ENCODE measurements around the gene SIRPG. TPM values are rescaled to one million over a fixed set of nuclear protein-coding genes. Genes with fewer than 3 reads are reported as not detected.
A peak's percentile ranks its signal among the peaks of the same experiment; 100 is the strongest.

Gene SIRPG
- total RNA-seq, 2 experiments from 2014 or later, result 93.8 to 122 TPM

DNA sequence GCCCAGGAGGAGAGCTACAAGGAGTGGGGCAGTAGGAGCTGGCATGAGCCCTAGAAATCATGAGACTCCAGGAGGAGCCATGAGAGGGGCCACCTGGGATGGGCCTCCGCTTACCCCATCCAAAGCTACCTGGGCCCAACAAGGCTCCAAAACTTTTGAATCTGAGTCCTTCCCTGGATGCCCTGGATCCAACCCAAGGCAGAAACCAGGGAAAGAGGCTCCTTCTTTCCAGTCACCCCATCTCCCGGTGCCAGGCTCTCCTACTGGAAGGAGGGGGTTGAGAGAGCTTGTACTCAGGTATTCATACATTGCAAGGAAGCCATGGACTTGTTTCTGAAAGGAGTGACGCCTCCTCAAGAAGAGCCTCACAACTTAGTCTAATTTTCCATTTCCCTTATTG, 7.8 kb upstream of the SIRPG start:
- DNase-seq, result no peak
- no peak for ATAC-seq

DNA sequence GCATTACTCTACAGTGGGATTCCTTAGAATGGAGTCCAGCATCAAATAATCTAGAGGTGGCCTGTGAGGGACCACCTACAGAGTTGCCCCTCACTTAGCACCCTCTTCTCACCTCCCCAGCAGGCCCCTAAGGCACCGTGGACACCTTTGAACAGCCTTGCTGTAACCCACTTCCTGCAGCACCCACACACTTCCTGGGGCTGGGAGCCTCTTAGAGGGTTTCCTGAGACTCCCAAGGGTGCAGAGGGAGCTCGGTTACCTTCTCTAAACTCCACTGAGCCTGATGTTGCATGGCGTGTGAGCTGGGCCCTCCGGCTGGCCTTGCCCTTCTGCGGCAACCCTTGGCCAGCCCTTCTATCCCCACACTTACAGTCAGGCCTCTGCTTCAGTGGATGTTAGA, 7.3 kb upstream of the SIRPG start:
- peak; percentile 62 for ATAC-seq
- CTCF ChIA-PET, result interaction anchor here (0.6 to 3.1 kb wide), 10 partner anchors 10 to 861 kb away, joined by 3 to 10 read pairs (median 4); no protein-coding TSS in a partner anchor
- H3K9me3 Mint-ChIP-seq (ENCODE audit: low read depth), result no peaks in the 10 kb centered on the region
- H3K4me3 Mint-ChIP-seq, result peak overlapping the region; percentile 38
- H3K27ac Mint-ChIP-seq, result peak overlapping the region; percentile 85
- peaks cover 16% of the 10 kb centered on the region for H3K36me3 Mint-ChIP-seq
- H3K4me1 Mint-ChIP-seq, result peaks cover 89% of the 10 kb centered on the region
- DNase-seq, result peak; percentile 82
- no peaks in the 10 kb centered on the region for H3K27me3 Mint-ChIP-seq

More for the DNA sequence above, 7.8 kb upstream of the SIRPG start:
- Mint-ChIP-seq H3K27me3 (no peaks in the 10 kb centered on the region), H3K4me1 (peaks cover 86% of the 10 kb centered on the region), H3K4me3 (peak overlapping the region; percentile 38), H3K9me3 (ENCODE audit: low read depth) (no peaks in the 10 kb centered on the region), H3K27ac (peak overlapping the region; percentile 85), H3K36me3 (peaks cover 16% of the 10 kb centered on the region)
- CTCF ChIA-PET, result interaction anchor here (0.8 to 3.1 kb wide), 9 partner anchors 9 to 112 kb away, joined by 3 to 10 read pairs (median 4); no protein-coding TSS in a partner anchor

DNA sequence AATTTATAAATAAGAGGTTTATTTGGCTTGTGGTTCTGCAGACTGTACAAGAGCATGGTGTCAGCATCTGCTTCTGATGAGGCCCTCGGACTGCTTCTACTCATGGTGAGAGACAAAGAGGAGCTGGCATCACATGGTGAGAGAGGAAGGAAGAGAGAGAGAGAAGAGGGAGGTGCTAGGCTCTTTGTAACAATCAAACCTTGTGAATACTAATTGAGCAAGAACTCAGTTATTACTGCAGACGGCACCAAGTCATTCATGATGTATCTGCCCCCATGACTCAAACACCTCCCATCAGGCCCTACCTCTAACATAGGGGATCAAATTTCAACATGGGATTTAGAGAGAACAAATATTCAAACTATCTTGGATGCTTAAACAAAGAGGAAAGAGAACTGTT, 6.3 kb upstream of the SIRPG start:
- DNase-seq, result no peak
- Mint-ChIP-seq H3K27ac (peak overlapping the region; percentile 85), H3K4me1 (peaks cover 94% of the 10 kb centered on the region), H3K36me3 (peaks cover 15% of the 10 kb centered on the region), H3K4me3 (no peak overlapping the region), H3K27me3 (no peaks in the 10 kb centered on the region), H3K9me3 (ENCODE audit: low read depth) (no peaks in the 10 kb centered on the region)
- peak; percentile 9 for ATAC-seq
- CTCF ChIA-PET, result interaction anchor here (1.3 to 3.1 kb wide), 2 partner anchors 68 to 70 kb away, joined by 3 to 10 read pairs; no protein-coding TSS in a partner anchor

DNA sequence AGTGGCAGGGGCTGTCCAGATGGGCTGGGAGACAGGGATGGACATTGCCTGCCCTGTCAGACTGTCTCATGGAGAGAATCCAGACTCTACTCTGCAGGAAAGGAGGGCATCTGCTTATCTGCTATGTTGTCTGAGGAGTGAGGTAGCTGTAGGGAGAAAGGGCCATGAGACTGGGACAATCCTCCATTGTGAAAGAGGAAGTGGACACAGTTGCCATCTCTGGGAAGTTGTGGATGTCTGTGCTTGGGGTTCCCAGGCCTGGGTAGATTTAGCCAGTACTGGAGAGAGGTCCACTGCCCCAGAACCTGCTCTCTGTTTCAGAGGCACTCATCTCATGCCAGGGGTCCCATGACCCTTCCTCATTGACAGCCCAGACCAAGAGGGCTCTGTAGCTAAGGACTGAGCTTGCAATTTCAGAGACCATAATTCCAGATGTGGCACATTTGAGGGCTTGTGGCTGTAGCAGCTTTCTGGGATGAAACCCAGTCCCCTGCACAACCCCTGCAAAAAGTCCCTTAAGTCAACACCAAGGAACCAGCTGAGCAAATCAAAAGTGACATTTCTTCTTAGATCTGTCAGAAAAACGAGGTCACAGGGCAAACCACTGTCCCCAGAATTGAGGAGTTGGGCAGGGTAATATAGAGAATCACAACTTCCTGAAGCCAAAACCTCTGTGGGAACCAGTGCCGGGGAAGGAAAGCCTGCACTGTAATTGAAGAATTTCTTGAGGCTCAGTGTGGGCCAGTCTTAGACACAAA, 4.1 kb upstream of the SIRPG start:
- no peak for DNase-seq

DNA sequence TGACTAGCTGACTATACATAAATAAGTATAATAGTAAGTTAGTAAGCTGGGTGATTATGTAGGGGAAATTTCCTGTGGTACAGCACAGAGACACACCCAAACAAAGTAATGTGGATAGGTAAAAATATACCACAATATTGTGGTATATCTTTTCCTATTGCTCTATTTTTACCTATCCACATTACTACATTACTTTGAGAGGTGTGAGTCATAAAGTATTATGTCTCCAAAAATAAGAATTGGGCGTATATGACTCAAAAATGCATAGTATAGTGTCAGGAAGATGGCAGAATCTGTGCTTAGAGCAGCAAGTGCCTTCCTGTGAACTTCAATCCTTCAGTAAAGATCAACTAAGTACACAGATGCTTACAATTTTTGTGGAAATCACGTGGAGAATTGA, 2.7 kb upstream of the SIRPG start:
- Mint-ChIP-seq H3K4me3 (no peak overlapping the region), H3K4me1 (peaks cover 87% of the 10 kb centered on the region)
- peak; percentile 50 for ATAC-seq

More for the DNA sequence above, 4.1 kb upstream of the SIRPG start:
- Mint-ChIP-seq H3K27ac (peak overlapping the region; percentile 76), H3K27me3 (no peaks in the 10 kb centered on the region), H3K9me3 (ENCODE audit: low read depth) (no peaks in the 10 kb centered on the region), H3K4me1 (peaks cover 93% of the 10 kb centered on the region), H3K36me3 (peaks cover 9% of the 10 kb centered on the region), H3K4me3 (peak overlapping the region; percentile 24)
- CTCF ChIA-PET, result interaction anchor here (0.6 to 1.4 kb wide), 3 partner anchors 15 to 300 kb away, joined by 3 to 4 read pairs (median 3); no protein-coding TSS in a partner anchor
- ATAC-seq, result no peak

DNA sequence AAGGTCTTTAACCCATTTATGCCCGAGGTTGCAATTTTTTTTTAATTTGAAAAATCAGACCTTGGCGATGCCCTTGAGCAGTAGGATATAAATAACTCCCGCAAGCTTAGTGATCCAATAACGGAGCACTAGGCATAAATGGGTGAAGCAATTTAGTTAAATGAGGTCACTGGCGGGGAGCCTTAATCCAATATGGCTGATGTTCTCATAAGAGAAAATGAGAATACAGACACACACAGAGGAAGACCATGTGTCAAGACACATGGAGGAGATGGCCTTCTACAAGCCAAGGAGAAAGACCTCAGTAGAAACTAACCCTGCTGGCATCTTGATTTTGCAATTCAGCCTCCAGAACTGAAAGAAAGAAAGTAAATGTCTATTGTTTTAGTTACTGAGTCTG, 735 bp downstream of the SIRPG start:
- H3K36me3 Mint-ChIP-seq, result peaks cover 37% of the 10 kb centered on the region
- ATAC-seq, result peak; percentile 34
- no peak for DNase-seq
- H3K27me3 Mint-ChIP-seq, result no peaks in the 10 kb centered on the region
- H3K4me3 Mint-ChIP-seq, result peak overlapping the region; percentile 93
- CTCF ChIA-PET, result interaction anchor here (1.0 to 1.2 kb wide), 3 partner anchors 10 to 39 kb away, joined by 3 to 5 read pairs (median 3); no protein-coding TSS in a partner anchor
- peak overlapping the region; percentile 98 for H3K27ac Mint-ChIP-seq
- peaks cover 6% of the 10 kb centered on the region for H3K9me3 Mint-ChIP-seq (ENCODE audit: low read depth)
- H3K4me1 Mint-ChIP-seq, result peaks cover 87% of the 10 kb centered on the region

More for the DNA sequence above, 2.7 kb upstream of the SIRPG start:
- H3K9me3 Mint-ChIP-seq (ENCODE audit: low read depth), result no peaks in the 10 kb centered on the region
- H3K36me3 Mint-ChIP-seq, result peaks cover 16% of the 10 kb centered on the region
- peak overlapping the region; percentile 84 for H3K27ac Mint-ChIP-seq
- no peak for DNase-seq
- H3K27me3 Mint-ChIP-seq, result no peaks in the 10 kb centered on the region
- CTCF ChIA-PET, result interaction anchor here (1.3 to 1.8 kb wide), 4 partner anchors 11 to 117 kb away, joined by 4 to 6 read pairs (median 4); no protein-coding TSS in a partner anchor

DNA sequence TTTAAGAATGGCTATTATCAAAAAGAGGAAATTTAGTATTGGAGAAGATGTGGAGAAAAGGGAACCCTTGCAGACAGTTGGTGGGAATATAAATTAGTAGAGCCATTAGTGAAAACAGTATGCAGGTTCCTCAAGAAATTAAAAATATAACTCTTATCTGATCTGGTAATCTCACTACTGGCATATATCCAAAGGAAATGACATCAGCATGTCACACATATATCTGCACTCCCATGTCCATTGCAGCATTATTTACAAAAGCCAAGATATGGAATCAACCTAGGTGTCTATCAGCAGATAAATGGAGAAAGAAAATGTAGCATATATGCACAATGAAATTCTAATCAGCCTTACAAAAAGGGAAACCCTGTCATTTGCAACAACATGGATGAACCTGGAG, 2.6 kb downstream of the SIRPG start:
- H3K27me3 Mint-ChIP-seq, result no peaks in the 10 kb centered on the region
- H3K36me3 Mint-ChIP-seq, result peaks cover 50% of the 10 kb centered on the region
- peak overlapping the region; percentile 85 for H3K27ac Mint-ChIP-seq
- peak overlapping the region; percentile 80 for H3K4me3 Mint-ChIP-seq
- DNase-seq (peak; percentile 8), ATAC-seq (no peak)
- CTCF ChIA-PET, result interaction anchor here (0.8 to 0.9 kb wide), 3 partner anchors 10 to 151 kb away, joined by 3 to 5 read pairs (median 3); no protein-coding TSS in a partner anchor
- peaks cover 6% of the 10 kb centered on the region for H3K9me3 Mint-ChIP-seq (ENCODE audit: low read depth)
- peaks cover 88% of the 10 kb centered on the region for H3K4me1 Mint-ChIP-seq

DNA sequence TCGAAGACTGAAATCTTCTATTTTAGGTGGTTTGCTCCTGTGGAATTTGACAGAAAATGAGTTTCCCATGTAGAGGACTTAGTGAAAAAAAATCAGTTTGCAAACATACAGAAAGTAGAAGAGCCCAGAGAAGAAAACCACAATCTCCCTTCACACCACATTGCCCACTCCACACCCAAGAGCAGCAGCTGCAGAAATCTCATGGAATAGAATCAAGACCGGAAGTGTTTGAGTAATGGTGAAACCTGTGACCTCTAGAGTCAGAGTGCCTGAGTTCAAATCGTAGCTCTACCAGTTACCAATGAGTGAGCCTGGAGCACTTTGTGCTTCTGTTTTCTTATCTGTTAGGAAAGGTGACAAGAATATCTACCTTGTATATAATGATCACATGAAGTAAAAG, 4.6 kb downstream of the SIRPG start:
- Mint-ChIP-seq H3K36me3 (peaks cover 67% of the 10 kb centered on the region), H3K4me3 (peak overlapping the region; percentile 8), H3K27ac (peak overlapping the region; percentile 65), H3K4me1 (peaks cover 81% of the 10 kb centered on the region), H3K27me3 (no peaks in the 10 kb centered on the region), H3K9me3 (ENCODE audit: low read depth) (peaks cover 6% of the 10 kb centered on the region)
- CTCF ChIA-PET, result interaction anchor here (0.8 to 2.9 kb wide), 2 partner anchors 24 to 81 kb away, joined by 4 to 7 read pairs; no protein-coding TSS in a partner anchor
- DNase-seq (peak; percentile 64), ATAC-seq (peak; percentile 18)

DNA sequence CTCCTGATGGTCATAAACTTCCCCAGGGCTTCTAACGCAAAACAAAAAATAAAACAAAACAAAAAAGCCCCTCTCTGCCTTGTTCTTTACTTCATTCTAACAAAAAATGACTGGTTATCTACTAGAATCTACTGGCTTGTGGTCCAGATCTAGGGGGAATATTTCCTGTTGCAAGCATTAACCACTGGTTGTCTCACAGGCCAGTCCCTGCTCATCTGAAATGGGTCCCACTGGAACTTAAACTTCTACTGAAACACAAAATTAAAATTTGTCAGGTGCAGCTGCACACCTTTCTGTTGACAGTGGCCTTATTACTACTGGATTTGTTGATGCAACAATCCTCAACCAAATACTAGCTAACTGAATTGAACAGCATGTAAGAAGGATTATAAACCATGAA, 5.5 kb downstream of the SIRPG start:
- CTCF ChIA-PET, result interaction anchor here (1.9 to 2.9 kb wide), 2 partner anchors 82 to 125 kb away, joined by 7 to 8 read pairs; no protein-coding TSS in a partner anchor
- H3K4me3 Mint-ChIP-seq, result peak overlapping the region; percentile 19
- peak; percentile 33 for DNase-seq
- no peak for ATAC-seq
- H3K36me3 Mint-ChIP-seq, result peaks cover 75% of the 10 kb centered on the region
- peaks cover 6% of the 10 kb centered on the region for H3K9me3 Mint-ChIP-seq (ENCODE audit: low read depth)
- H3K27me3 Mint-ChIP-seq, result no peaks in the 10 kb centered on the region
- H3K27ac Mint-ChIP-seq, result peak overlapping the region; percentile 71
- peaks cover 82% of the 10 kb centered on the region for H3K4me1 Mint-ChIP-seq

DNA sequence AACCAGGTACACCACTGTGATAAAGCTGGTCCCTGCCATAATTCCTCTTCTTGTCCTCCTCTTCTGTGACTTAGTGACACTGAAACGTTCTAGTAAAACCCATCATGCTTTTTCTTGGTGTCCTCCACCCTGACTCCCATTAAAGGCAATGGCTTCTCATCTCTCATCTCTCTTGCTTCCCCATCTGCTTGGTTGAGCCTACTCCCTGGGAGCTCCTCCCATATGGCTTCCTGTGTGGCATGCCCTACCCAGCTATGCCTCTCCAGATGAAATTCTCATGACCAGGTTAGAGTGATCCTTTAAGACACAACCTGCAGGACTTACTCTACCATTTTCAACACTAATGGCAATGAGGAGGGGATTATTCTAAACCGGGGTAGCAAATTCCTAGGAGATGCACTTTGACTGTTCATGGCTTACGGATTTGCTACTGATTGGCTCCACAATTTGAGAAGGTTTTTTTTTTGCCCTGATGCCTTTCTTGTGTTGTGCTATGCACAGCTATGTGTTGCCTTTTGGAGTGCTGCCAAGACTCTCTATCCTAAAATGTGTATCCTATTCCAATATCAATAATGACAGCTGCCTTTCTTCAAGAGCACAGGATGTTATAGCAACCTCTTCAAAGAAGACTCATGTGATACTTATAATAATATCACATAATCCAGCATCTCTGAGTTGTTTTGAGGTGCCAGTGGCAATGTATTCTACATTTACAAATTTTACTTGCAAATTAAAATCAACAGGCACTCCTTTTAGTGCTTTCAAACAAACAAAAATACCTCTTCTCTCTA, 6.1 kb downstream of the SIRPG start:
- CTCF ChIA-PET, result interaction anchor here (1.0 to 2.9 kb wide), 5 partner anchors 14 to 126 kb away, joined by 3 to 8 read pairs (median 4); no protein-coding TSS in a partner anchor
- Mint-ChIP-seq H3K4me1 (peaks cover 83% of the 10 kb centered on the region), H3K4me3 (peak overlapping the region; percentile 19), H3K27me3 (no peaks in the 10 kb centered on the region), H3K27ac (peak overlapping the region; percentile 71), H3K36me3 (peaks cover 79% of the 10 kb centered on the region), H3K9me3 (ENCODE audit: low read depth) (peaks cover 6% of the 10 kb centered on the region)
- peak; percentile 29 for ATAC-seq
- peak; percentile 40 for DNase-seq

DNA sequence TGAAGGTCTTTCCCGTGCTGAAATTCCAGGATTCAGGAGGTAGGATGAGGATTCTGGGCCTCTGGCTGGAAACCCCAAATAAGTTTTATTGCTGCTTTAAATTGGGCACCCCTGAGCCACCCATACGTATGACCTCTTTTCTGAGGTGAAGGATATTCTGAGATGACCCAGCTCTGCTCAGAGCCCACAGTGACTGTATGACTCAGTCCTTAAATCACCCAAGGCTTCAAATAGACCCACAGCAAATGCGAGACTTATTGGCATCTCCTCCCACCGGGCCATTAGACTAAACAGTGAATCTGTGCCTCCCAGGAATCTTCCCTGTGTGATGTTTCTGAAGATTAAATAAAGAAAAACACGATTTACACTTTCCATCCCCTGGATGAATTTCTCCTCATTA, 9.5 kb downstream of the SIRPG start:
- ATAC-seq (peak; percentile 28), DNase-seq (peak; percentile 40)
- H3K4me3 Mint-ChIP-seq, result no peak overlapping the region
- no peak overlapping the region for H3K27ac Mint-ChIP-seq
- H3K36me3 Mint-ChIP-seq, result peaks cover 74% of the 10 kb centered on the region
- CTCF ChIA-PET, result interaction anchor here (0.8 kb wide), 1 partner anchor 181 kb away, joined by 3 read pairs; the partner anchor contains the start of gene NSFL1C
- no peaks in the 10 kb centered on the region for H3K9me3 Mint-ChIP-seq (ENCODE audit: low read depth)
- H3K27me3 Mint-ChIP-seq, result no peaks in the 10 kb centered on the region
- H3K4me1 Mint-ChIP-seq, result peaks cover 59% of the 10 kb centered on the region

DNA sequence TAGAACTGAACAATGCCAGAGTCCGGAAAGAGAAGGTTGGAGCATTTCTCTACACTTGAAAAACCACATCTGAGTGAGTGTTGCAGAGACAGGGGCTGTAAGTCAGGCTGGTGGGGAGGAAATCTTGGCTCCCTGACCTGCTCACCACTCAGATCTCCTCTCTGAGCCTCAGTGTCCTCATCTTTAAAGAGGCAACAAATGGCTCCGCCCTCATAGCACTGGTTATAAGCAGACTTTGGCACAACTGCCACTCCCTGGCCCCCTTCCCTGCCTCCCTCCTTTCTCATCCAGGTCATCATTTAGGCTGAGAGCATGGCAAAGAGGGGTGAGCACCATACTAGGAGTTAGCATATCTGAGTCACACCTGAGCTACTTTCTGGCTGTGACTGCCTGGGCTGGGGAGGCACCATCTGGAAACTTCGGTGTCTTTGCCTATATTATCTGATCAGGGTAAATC, 10.6 kb downstream of the SIRPG start:
- no peaks in the 10 kb centered on the region for H3K27me3 Mint-ChIP-seq
- ATAC-seq (no peak), DNase-seq (peak; percentile 40)
- peaks cover 69% of the 10 kb centered on the region for H3K36me3 Mint-ChIP-seq
- peaks cover 50% of the 10 kb centered on the region for H3K4me1 Mint-ChIP-seq
- no peaks in the 10 kb centered on the region for H3K9me3 Mint-ChIP-seq (ENCODE audit: low read depth)
- CTCF ChIA-PET, result no interaction called here
- no peak overlapping the region for H3K4me3 Mint-ChIP-seq
- H3K27ac Mint-ChIP-seq, result peak overlapping the region; percentile 67
